Activated CD4-positive, alpha-beta T cell treated with anti-CD3 and anti-CD28 coated beads, Interleukin-2, amount 10 ng/mL, durations not matched to agents 24 days and 14 days (primary cell): ENCODE measurements around the gene NCS1. TPM values are rescaled to one million over a fixed set of nuclear protein-coding genes. Genes with fewer than 3 reads are reported as not detected.
"Not testable (repeated sequence)": the region's sequence is repeated elsewhere in the genome, so short reads cannot be mapped to it uniquely, and the experiment has no call there.

Experiments
- DNase-seq: peaks from one replicate; pipeline ENCODE4 v3.0.0; 2022
- H3K27ac Mint-ChIP-seq: one replicate; pipeline ENCODE4 v1.8.0; 2022; ENCODE audit warnings: mild to moderate bottlenecking, mixed read lengths
- H3K27me3 Mint-ChIP-seq: one replicate; pipeline ENCODE4 v1.8.0; 2022; ENCODE audit warnings: mixed read lengths
- H3K36me3 Mint-ChIP-seq: one replicate; pipeline ENCODE4 v1.8.0; 2022; ENCODE audit warnings: low read depth, mild to moderate bottlenecking, mixed read lengths
- H3K4me1 Mint-ChIP-seq: one replicate; pipeline ENCODE4 v1.8.0; 2021; ENCODE audit warnings: mixed read lengths
- H3K4me3 Mint-ChIP-seq: one replicate; pipeline ENCODE4 v1.8.0; 2022; ENCODE audit warnings: mild to moderate bottlenecking, moderate library complexity, mixed read lengths
- H3K9me3 Mint-ChIP-seq: one replicate; pipeline ENCODE4 v1.8.0; 2021; ENCODE audit warnings: mixed read lengths
- intact Hi-C: fragments of 100-400 bp; cut with micrococcal nuclease; formaldehyde crosslinking; loops from one replicate; pipeline ENCODE4 v1.15.1; 2023
- total RNA-seq: library from RNA; stranded (reverse); gene quantifications from 2 replicates; pipeline ENCODE4 v1.2.3, GENCODE V29; 2022

Gene NCS1
- total RNA-seq, 1 donor from 2014 or later, result 5.4 TPM

- Mint-ChIP-seq H3K27ac (no peak overlapping the region), H3K27me3 (no peaks in the 10 kb centered on the region), H3K4me3 (no peak overlapping the region), H3K9me3 (no peaks in the 10 kb centered on the region), H3K36me3 (no peaks in the 10 kb centered on the region), H3K4me1 (peaks cover 24% of the 10 kb centered on the region)
- DNase-seq, result peak; percentile 80
- intact Hi-C loops, result no loop called here
These were observed 68.4 kb downstream of the NCS1 start for GRCh38 chr9:130240410-130241197.

- peaks cover 20% of the 10 kb centered on the region for H3K4me1 Mint-ChIP-seq
- no peak overlapping the region for H3K27ac Mint-ChIP-seq
- H3K9me3 Mint-ChIP-seq, result no peaks in the 10 kb centered on the region
- no peak overlapping the region for H3K4me3 Mint-ChIP-seq
- DNase-seq, result no peak
- H3K27me3 Mint-ChIP-seq, result no peaks in the 10 kb centered on the region
- intact Hi-C loops, result no loop called here
- H3K36me3 Mint-ChIP-seq, result no peaks in the 10 kb centered on the region
These were observed 69.0 kb downstream of the NCS1 start for GRCh38 chr9:130241198-130241535.

GRCh38 chr9:130242270-130243014 is 70.2 kb downstream of the NCS1 start:
- H3K4me3 Mint-ChIP-seq, result peak overlapping the region; percentile 0
- no peak overlapping the region for H3K27ac Mint-ChIP-seq
- intact Hi-C loops, result no loop called here
- no peaks in the 10 kb centered on the region for H3K9me3 Mint-ChIP-seq
- no peak for DNase-seq
- no peaks in the 10 kb centered on the region for H3K27me3 Mint-ChIP-seq
- no peaks in the 10 kb centered on the region for H3K36me3 Mint-ChIP-seq
- H3K4me1 Mint-ChIP-seq, result peaks cover 20% of the 10 kb centered on the region

GRCh38 chr9:130243015-130243881 is 71.0 kb downstream of the NCS1 start:
- H3K4me3 Mint-ChIP-seq, result peak overlapping the region; percentile 0
- H3K9me3 Mint-ChIP-seq, result no peaks in the 10 kb centered on the region
- H3K27me3 Mint-ChIP-seq, result no peaks in the 10 kb centered on the region
- H3K36me3 Mint-ChIP-seq, result no peaks in the 10 kb centered on the region
- H3K27ac Mint-ChIP-seq, result no peak overlapping the region
- intact Hi-C loops, result no loop called here
- H3K4me1 Mint-ChIP-seq, result peaks cover 20% of the 10 kb centered on the region
- DNase-seq, result peak; percentile 93

GRCh38 chr9:130243882-130244170 is 71.6 kb downstream of the NCS1 start:
- DNase-seq, result no peak
- H3K9me3 Mint-ChIP-seq, result no peaks in the 10 kb centered on the region
- peaks cover 3% of the 10 kb centered on the region for H3K27me3 Mint-ChIP-seq
- intact Hi-C loops, result no loop called here
- peaks cover 20% of the 10 kb centered on the region for H3K4me1 Mint-ChIP-seq
- H3K27ac Mint-ChIP-seq, result no peak overlapping the region
- H3K4me3 Mint-ChIP-seq, result no peak overlapping the region
- no peaks in the 10 kb centered on the region for H3K36me3 Mint-ChIP-seq

GRCh38 chr9:130244548-130245165 is 72.5 kb downstream of the NCS1 start:
- DNase-seq, result no peak
- H3K9me3 Mint-ChIP-seq, result no peaks in the 10 kb centered on the region
- peaks cover 9% of the 10 kb centered on the region for H3K27me3 Mint-ChIP-seq
- H3K36me3 Mint-ChIP-seq, result no peaks in the 10 kb centered on the region
- no peak overlapping the region for H3K27ac Mint-ChIP-seq
- peaks cover 18% of the 10 kb centered on the region for H3K4me1 Mint-ChIP-seq
- intact Hi-C loops, result no loop called here
- H3K4me3 Mint-ChIP-seq, result no peak overlapping the region

- no peaks in the 10 kb centered on the region for H3K9me3 Mint-ChIP-seq
- intact Hi-C loops, result no loop called here
These were observed 73.3 kb downstream of the NCS1 start for GRCh38 chr9:130245474-130245873.

GRCh38 chr9:130246126-130246525 is 73.9 kb downstream of the NCS1 start:
- H3K27me3 Mint-ChIP-seq, result peaks cover 21% of the 10 kb centered on the region
- no peak overlapping the region for H3K4me3 Mint-ChIP-seq
- H3K4me1 Mint-ChIP-seq, result peaks cover 6% of the 10 kb centered on the region
- no peak for DNase-seq
- no peak overlapping the region for H3K27ac Mint-ChIP-seq
- no peaks in the 10 kb centered on the region for H3K9me3 Mint-ChIP-seq
- no peaks in the 10 kb centered on the region for H3K36me3 Mint-ChIP-seq
- intact Hi-C loops, result no loop called here

More at GRCh38 chr9:130245474-130245873, 73.3 kb downstream of the NCS1 start:
- no peak overlapping the region for H3K27ac Mint-ChIP-seq
- no peak overlapping the region for H3K4me3 Mint-ChIP-seq
- DNase-seq, result no peak
- H3K4me1 Mint-ChIP-seq, result peaks cover 11% of the 10 kb centered on the region
- peaks cover 16% of the 10 kb centered on the region for H3K27me3 Mint-ChIP-seq
- H3K36me3 Mint-ChIP-seq, result no peaks in the 10 kb centered on the region

GRCh38 chr9:130254747-130255630 is 82.8 kb downstream of the NCS1 start:
- no peak overlapping the region for H3K27ac Mint-ChIP-seq
- no peaks in the 10 kb centered on the region for H3K36me3 Mint-ChIP-seq
- no peaks in the 10 kb centered on the region for H3K9me3 Mint-ChIP-seq
- H3K4me1 Mint-ChIP-seq, result no peaks in the 10 kb centered on the region
- no peak overlapping the region for H3K4me3 Mint-ChIP-seq
- intact Hi-C loops, result no loop called here
- no peak for DNase-seq
- H3K27me3 Mint-ChIP-seq, result peaks cover 30% of the 10 kb centered on the region

GRCh38 chr9:130255631-130256134 is 83.5 kb downstream of the NCS1 start:
- Mint-ChIP-seq H3K4me1 (no peaks in the 10 kb centered on the region), H3K27me3 (peaks cover 27% of the 10 kb centered on the region), H3K27ac (no peak overlapping the region), H3K4me3 (no peak overlapping the region), H3K9me3 (no peaks in the 10 kb centered on the region), H3K36me3 (no peaks in the 10 kb centered on the region)
- intact Hi-C loops, result no loop called here
- no peak for DNase-seq

GRCh38 chr9:130256644-130257043 is 84.4 kb downstream of the NCS1 start:
- no peaks in the 10 kb centered on the region for H3K9me3 Mint-ChIP-seq

GRCh38 chr9:130258137-130258536 is 85.9 kb downstream of the NCS1 start:
- H3K9me3 Mint-ChIP-seq, DNase-seq, H3K36me3 Mint-ChIP-seq, H3K4me1 Mint-ChIP-seq, H3K27ac Mint-ChIP-seq, H3K4me3 Mint-ChIP-seq, intact Hi-C loops: not testable (repeated sequence)
- peaks cover 21% of the 10 kb centered on the region for H3K27me3 Mint-ChIP-seq

More at GRCh38 chr9:130256644-130257043, 84.4 kb downstream of the NCS1 start:
- Mint-ChIP-seq H3K27me3 (peaks cover 22% of the 10 kb centered on the region), H3K27ac (no peak overlapping the region), H3K4me3 (no peak overlapping the region), H3K4me1 (no peaks in the 10 kb centered on the region), H3K36me3 (no peaks in the 10 kb centered on the region)
- intact Hi-C loops, result no loop called here
- DNase-seq, result no peak

GRCh38 chr9:130259044-130259443 is 86.8 kb downstream of the NCS1 start:
- H3K9me3 Mint-ChIP-seq, result no peaks in the 10 kb centered on the region
- no peaks in the 10 kb centered on the region for H3K4me1 Mint-ChIP-seq
- H3K27ac Mint-ChIP-seq, result no peak overlapping the region
- peaks cover 30% of the 10 kb centered on the region for H3K27me3 Mint-ChIP-seq
- no peaks in the 10 kb centered on the region for H3K36me3 Mint-ChIP-seq
- intact Hi-C loops, result no loop called here
- H3K4me3 Mint-ChIP-seq, result no peak overlapping the region
- no peak for DNase-seq
